ENCODE data around the gene TIGD4. TPM values are rescaled to one million over a fixed set of nuclear protein-coding genes. Genes with fewer than 3 reads are reported as not detected.
"Not testable (repeated sequence)": the region's sequence is repeated elsewhere in the genome, so short reads cannot be mapped to it uniquely, and the experiment has no call there.

TIGD4 gene
- total RNA-seq, 1 experiment from 2014 or later: 0.81 TPM

DNA sequence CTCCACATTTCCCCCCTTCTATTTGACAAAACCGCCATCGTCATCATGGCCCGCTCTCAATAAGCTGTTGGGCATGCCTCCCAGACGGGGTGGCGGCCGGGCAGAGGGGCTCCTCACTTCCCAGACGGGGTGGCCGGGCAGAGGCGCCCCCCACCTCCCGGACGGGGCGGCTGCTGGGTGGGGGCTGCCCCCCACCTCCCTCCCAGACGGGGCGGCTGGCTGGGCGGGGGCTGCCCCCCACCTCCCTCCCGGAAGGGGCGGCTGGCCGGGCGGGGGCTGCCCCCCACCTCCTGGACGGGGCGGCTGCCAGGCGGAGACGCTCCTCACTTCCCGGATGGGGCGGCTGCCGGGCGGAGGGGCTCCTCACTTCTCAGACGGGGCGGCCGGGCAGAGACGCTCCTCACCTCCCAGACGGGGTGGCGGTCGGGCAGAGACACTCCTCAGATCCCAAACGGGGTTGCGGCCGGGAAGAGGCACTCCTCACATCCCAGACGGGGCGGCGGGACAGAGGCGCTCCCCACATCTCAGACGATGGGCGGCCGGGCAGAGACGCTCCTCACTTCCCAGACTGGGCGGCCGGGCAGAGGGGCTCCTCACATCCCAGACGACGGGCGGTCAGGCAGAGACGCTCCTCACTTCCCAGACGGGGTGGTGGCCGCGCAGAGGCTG, 14.3 kb downstream of the TIGD4 start:
- not testable (repeated sequence) for H3K27me3 ChIP-seq; H3K36me3 ChIP-seq; H3K4me3 ChIP-seq; H3K27ac ChIP-seq; DNase-seq; H3K4me1 ChIP-seq; H3K9me3 ChIP-seq (replicated peaks)

DNA sequence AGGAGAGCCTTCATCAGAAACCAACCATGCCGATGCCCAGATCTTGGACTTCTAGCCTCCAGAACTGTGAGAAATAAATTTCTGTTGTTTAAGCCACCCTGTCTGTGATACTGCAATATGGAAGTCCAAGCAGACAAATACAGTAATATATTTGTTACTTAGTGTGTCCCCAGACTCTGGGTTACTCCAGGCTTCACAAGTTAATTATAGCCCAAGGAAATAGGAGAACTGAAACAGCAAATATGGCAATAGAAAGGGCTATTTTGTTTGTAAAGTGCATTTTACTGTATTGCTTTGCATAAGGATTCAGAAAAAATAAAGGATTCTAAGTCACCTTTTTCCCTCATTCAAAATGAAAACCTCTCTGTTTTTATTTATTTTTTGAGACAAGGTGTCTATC, 15.7 kb downstream of the TIGD4 start:
- H3K36me3 ChIP-seq: no peaks in the 10 kb centered on the region
- DNase-seq: no peak
- no peaks in the 10 kb centered on the region for H3K27me3 ChIP-seq
- no peak overlapping the region for H3K4me3 ChIP-seq
- H3K9me3 ChIP-seq (replicated peaks): no peaks in the 10 kb centered on the region
- H3K27ac ChIP-seq: no peak overlapping the region
- no peaks in the 10 kb centered on the region for H3K4me1 ChIP-seq

DNA sequence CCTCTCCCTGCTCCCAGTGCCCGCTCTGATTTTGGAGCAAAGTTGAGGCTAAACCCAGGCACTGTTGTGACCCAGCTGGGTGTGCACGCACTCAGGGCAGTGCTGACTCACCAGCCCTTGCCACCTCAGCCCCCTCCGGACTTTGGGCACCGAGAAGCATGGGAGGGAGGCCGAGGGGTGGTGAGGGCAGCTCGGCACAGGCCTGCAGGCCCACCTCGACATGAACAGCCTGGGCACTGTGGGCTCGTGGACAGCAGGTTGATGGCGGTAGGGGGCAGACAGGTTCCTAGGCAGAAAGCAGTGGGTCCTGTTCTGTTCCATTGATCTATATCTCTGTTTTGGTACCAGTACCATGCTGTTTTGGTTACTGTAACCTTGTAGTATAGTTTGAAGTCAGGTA, 30.9 kb downstream of the TIGD4 start:
- H3K27ac ChIP-seq: no peak overlapping the region
- no peak for DNase-seq

DNA sequence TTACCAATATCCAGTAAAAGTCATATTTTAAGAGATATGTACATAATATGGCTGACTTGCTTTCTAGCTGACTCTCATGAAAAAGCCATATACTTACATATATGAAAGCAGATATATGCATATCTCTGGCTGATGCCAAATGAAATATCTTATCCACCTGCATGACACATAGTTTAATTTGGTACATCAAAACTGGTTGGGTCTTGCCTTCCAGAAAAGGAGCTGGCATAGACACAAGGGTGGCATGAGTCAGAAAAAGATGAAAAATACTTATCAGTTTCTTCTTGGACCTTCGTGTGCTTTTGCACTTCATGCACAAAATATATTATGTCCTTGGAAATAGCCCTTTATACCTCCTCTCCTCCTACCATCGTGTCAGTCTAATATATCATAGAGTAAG, 32.1 kb downstream of the TIGD4 start:
- Histone ChIP-seq H3K36me3 (no peaks in the 10 kb centered on the region), H3K4me3 (no peak overlapping the region), H3K4me1 (no peaks in the 10 kb centered on the region), H3K27me3 (no peaks in the 10 kb centered on the region), H3K9me3 (replicated peaks) (no peaks in the 10 kb centered on the region), H3K27ac (no peak overlapping the region)
- no peak for DNase-seq

More for the DNA sequence above, 30.9 kb downstream of the TIGD4 start:
- H3K4me3 ChIP-seq: no peak overlapping the region
- no peaks in the 10 kb centered on the region for H3K4me1 ChIP-seq
- no peaks in the 10 kb centered on the region for H3K36me3 ChIP-seq
- H3K9me3 ChIP-seq (replicated peaks): no peaks in the 10 kb centered on the region
- H3K27me3 ChIP-seq: no peaks in the 10 kb centered on the region

DNA sequence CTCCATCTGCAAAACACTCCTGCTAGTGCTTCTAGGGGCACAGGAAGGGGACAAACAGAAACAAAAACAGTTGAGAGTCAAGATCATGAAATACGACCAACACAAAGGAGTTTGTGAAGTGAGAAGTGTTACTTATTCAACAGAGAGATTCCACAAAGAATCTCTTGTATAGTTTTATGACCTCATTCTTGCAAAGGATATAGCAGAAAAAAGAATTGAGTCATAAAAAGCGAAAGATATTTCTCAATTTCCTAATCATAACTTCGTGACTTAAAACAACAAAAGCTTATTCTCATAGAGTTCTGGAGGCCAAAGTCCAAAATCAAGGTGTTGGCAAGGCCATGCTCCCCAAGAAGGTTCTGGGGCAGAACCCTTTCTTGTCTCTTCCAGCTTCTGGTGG, 40.7 kb downstream of the TIGD4 start:
- Histone ChIP-seq H3K27me3 (no peaks in the 10 kb centered on the region), H3K9me3 (replicated peaks) (no peaks in the 10 kb centered on the region), H3K4me3 (no peak overlapping the region), H3K36me3 (no peaks in the 10 kb centered on the region), H3K4me1 (no peaks in the 10 kb centered on the region), H3K27ac (no peak overlapping the region)
- no peak for DNase-seq

DNA sequence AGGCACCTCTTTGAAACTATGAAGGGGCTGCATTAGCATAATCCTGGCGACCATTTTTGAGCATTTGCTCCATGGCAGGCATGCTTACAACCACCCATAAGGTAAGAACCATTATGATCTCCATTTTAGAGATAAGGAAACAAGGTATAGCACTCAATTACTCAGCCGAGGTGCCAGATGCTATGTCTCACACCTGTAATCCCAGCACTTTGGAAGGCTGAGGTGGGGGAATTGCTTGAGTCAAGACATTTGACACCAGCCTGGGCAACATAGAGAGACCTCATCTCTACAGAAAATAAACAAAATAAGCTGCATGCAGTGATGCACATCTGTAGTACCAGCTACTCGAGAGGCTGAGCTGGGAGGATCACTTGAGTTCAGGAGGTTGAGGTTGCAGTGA, 43.6 kb downstream of the TIGD4 start:
- DNase-seq: no peak
- no peaks in the 10 kb centered on the region for H3K4me1 ChIP-seq
- H3K27ac ChIP-seq: no peak overlapping the region
- no peak overlapping the region for H3K4me3 ChIP-seq
- H3K27me3 ChIP-seq: no peaks in the 10 kb centered on the region
- H3K36me3 ChIP-seq: no peaks in the 10 kb centered on the region
- H3K9me3 ChIP-seq (replicated peaks): no peaks in the 10 kb centered on the region

DNA sequence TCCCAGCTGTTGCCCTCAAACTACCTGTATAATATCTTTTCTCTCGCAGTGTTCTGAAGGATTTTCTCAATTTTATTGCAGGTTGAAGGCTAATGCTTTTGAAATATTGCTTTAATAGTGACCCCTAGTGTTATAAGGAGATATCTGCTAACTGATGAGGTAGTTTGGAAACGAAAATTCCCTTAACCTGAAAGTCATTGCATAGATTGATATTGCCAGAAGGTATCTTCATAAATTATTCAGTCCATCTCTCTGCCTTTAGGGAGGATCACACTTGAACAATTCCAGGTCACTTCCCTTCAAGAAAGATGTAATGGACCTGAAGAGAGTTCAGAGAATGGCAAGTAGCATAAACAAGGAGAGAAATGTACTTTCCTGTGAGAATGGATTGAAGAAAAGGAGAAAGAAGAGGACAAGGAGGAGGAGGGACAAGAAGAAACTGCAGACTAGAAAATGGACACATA, 44.1 kb downstream of the TIGD4 start:
- H3K9me3 ChIP-seq (replicated peaks): no peaks in the 10 kb centered on the region
- no peaks in the 10 kb centered on the region for H3K4me1 ChIP-seq
- H3K27me3 ChIP-seq: no peaks in the 10 kb centered on the region
- no peaks in the 10 kb centered on the region for H3K36me3 ChIP-seq
- DNase-seq: peak in 1 of 2 experiments; percentile 24
- H3K27ac ChIP-seq: no peak overlapping the region
- H3K4me3 ChIP-seq: no peak overlapping the region

DNA sequence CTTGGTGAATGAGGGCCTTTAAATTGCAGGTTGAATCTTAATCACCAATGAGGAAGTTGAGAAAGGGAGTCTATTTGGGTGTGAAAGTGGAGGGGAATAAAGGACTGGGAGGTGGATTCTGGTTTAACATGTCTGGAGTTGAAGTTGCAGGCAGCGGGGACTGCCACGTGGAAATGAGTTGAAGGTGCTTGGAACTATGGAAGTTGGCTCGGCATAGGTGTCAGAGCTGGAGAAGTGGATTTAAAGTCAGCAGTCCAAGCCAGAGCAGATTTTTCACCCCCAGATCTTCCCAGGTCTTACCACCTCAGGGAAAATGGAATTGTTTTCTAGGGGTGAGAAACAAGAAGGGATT, 44.9 kb downstream of the TIGD4 start:
- Histone ChIP-seq H3K4me3 (no peak overlapping the region), H3K27ac (no peak overlapping the region), H3K36me3 (no peaks in the 10 kb centered on the region), H3K4me1 (no peaks in the 10 kb centered on the region), H3K9me3 (replicated peaks) (no peaks in the 10 kb centered on the region), H3K27me3 (no peaks in the 10 kb centered on the region)
- DNase-seq: no peak

DNA sequence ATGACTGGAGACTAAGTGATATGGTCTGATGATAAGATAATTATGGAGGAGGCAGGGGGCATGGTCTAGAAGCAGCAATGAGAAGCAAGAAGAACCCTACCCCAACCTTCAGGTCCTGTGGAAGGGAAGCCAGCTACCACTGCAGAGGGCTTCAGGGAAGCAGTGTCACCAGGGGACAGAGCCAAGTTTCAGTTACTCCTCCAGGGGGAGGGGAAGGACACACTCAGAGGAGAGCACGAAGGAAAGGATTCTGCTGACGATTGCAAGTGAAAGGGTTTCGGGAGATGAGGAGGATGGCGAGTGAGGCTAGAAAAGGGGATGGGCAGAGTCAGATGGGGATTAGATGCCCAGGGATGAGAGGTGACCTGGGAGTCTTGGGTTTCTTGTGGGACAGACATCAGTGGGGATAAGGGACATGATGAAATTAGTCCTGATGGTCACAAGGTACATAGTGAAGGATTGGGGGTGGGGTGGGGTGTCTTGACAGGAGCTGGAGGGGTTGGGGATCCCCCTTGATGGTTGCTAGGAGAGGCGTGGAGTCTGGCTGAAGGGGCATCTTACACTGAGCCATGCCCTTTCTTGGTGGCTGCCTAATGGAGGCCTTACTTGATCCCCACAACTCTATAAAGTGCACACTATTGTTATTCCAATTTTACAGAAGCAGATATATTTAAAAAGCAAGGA, 45.4 kb downstream of the TIGD4 start:
- Histone ChIP-seq H3K27me3 (no peaks in the 10 kb centered on the region), H3K9me3 (replicated peaks) (no peaks in the 10 kb centered on the region), H3K4me3 (no peak overlapping the region), H3K27ac (no peak overlapping the region), H3K4me1 (no peaks in the 10 kb centered on the region), H3K36me3 (no peaks in the 10 kb centered on the region)
- DNase-seq: no peak

DNA sequence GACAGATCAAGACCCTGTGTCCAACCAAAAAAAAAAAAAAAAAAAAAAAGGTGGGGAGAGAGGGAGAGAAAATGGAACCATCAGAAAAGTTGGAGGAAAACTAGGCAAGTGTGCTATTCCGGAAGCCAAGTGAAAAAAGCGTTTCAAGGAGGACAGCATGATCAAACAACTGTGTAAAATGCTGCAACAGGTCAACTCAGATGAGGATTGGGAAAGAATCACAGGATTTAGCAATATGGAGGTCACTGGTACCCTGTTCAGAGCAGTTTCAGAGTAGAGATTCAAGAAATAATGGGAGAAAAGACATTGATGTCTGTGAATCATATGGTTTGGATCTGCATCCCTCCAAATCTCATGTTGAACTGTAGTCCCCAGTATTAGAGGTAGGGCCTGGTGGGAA, 47.5 kb downstream of the TIGD4 start:
- H3K27ac ChIP-seq: no peak overlapping the region
- H3K27me3 ChIP-seq: no peaks in the 10 kb centered on the region
- H3K9me3 ChIP-seq (replicated peaks): no peaks in the 10 kb centered on the region
- no peaks in the 10 kb centered on the region for H3K36me3 ChIP-seq
- H3K4me1 ChIP-seq: no peaks in the 10 kb centered on the region
- no peak for DNase-seq
- no peak overlapping the region for H3K4me3 ChIP-seq

DNA sequence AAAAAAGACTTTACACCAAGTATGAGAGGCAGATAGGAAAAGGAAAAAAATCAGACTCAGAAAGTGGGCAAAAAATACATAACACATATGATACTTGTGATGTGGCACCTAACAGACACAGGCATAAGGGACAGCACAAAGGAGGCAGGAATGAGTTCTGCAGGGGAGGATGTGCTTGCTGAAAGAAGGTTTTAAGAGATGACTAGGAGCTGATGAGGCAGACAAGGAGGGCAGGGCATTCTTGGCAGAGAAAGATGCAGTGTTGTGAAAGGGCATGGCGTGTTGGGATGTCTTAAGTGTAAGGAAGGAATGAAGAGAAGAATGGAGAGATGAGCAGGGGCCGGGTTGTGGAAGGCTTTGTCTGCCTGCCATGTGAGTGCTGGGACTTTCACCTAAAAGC, 50.1 kb downstream of the TIGD4 start:
- H3K9me3 ChIP-seq (replicated peaks): no peaks in the 10 kb centered on the region
- no peaks in the 10 kb centered on the region for H3K4me1 ChIP-seq
- H3K27me3 ChIP-seq: no peaks in the 10 kb centered on the region
- H3K36me3 ChIP-seq: no peaks in the 10 kb centered on the region
- no peak overlapping the region for H3K27ac ChIP-seq
- no peak overlapping the region for H3K4me3 ChIP-seq
- no peak for DNase-seq

DNA sequence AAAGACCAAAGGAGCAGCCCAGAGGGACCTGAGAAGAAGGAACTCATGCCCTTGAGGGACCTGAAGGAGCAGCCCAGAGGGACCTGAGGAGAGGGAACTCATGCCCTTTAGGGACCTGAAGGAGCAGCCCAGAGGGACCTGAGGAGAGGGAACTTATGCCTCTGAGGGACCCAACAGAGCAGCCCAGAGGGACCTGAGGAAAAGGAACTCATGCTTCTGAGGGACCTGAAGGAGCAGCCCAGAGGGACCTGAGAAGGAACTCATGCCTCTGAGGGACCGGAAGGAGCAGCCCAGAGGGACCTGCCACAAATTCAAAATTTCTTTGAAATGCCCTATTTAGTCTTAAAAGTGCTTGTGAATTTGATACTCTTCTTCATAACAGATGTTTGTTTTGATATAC, 51.2 kb downstream of the TIGD4 start:
- no peak overlapping the region for H3K27ac ChIP-seq
- no peaks in the 10 kb centered on the region for H3K27me3 ChIP-seq
- no peaks in the 10 kb centered on the region for H3K36me3 ChIP-seq
- no peak for DNase-seq
- no peaks in the 10 kb centered on the region for H3K4me1 ChIP-seq
- no peaks in the 10 kb centered on the region for H3K9me3 ChIP-seq (replicated peaks)
- no peak overlapping the region for H3K4me3 ChIP-seq

DNA sequence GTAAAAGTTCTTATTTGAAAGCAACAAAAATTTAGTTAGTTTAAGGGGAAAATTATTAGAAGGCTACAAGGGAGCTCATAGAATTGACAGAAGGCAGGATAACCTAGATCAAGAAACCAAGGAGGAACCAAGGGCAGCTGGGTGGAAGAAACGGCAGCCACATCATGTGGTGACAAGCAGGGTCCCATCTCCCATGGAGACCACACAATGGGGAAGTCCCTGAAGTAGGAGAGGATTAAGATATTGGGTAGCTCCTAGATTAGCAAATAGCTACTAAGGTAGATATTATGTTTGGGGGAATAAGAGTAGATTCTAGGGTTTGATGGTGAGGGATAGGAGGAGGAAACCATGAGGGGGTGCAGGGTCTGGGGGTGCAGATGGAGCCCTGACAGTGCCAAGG, 51.7 kb downstream of the TIGD4 start:
- Histone ChIP-seq H3K9me3 (replicated peaks) (no peaks in the 10 kb centered on the region), H3K27me3 (no peaks in the 10 kb centered on the region)

DNA sequence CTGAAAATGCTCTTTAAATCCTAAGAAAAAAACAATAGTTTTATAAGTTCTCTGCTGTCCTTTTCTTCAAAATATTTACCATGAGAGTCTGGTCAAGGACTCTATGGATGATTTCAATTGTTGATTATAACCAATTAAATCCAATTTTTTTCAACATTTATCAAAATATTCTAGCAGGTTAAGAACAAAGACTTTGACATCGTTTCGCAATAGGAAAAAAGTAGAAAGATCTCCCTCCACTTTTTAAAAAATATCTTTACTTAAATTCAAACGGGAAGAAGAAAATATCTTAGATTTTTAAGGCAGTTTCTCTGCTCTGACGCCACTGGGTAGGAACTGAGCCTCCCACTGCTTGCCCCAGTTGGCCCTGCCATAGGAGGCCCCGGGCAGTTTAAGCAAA, 55.0 kb downstream of the TIGD4 start:
- DNase-seq: no peak
- H3K4me3 ChIP-seq: no peak overlapping the region
- no peaks in the 10 kb centered on the region for H3K36me3 ChIP-seq
- H3K27ac ChIP-seq: no peak overlapping the region
- no peaks in the 10 kb centered on the region for H3K9me3 ChIP-seq (replicated peaks)
- H3K4me1 ChIP-seq: no peaks in the 10 kb centered on the region
- no peaks in the 10 kb centered on the region for H3K27me3 ChIP-seq

More for the DNA sequence above, 51.7 kb downstream of the TIGD4 start:
- H3K4me1 ChIP-seq: no peaks in the 10 kb centered on the region
- DNase-seq: no peak
- no peaks in the 10 kb centered on the region for H3K36me3 ChIP-seq
- H3K27ac ChIP-seq: no peak overlapping the region
- no peak overlapping the region for H3K4me3 ChIP-seq

DNA sequence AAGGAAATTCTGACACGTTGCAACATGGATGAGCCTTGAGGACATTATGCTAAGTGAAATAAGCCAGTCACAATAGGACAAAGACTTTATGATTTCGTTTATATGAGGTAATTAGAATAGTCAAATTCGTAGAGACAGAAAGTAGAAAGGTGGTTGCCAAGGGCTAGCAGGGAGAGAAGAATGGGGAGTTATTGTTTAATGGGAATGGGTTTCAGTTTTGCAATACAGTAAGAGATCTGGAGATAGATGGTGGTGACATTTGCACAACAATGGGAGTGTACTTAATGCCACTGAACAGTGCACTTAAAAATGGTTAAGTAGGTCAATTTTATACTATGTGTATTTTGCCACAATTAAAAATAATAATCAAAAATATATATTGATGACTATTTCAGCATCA, 56.3 kb downstream of the TIGD4 start:
- Histone ChIP-seq H3K27ac (no peak overlapping the region), H3K36me3 (no peaks in the 10 kb centered on the region), H3K4me3 (no peak overlapping the region), H3K4me1 (no peaks in the 10 kb centered on the region), H3K9me3 (replicated peaks) (no peaks in the 10 kb centered on the region), H3K27me3 (no peaks in the 10 kb centered on the region)
- DNase-seq: no peak
